Epithelial cell of esophagus (primary cell): ENCODE measurements around the gene VKORC1.

ENCODE experiments used
- DNase-seq: peaks from one replicate; pipeline ENCODE4 v3.0.0; 2010; ENCODE audit warnings: low read depth
- H3K4me3 ChIP-seq: 2 replicates; pipeline ENCODE4 v1.5.1; 2011; ENCODE audit warnings: mild to moderate bottlenecking, low read length, control low read depth
- CTCF ChIP-seq: IDR thresholded peaks from 2 replicates; pipeline ENCODE4 v1.5.1; 2011; ENCODE audit warnings: low read depth, mild to moderate bottlenecking, low read length, control low read depth, inconsistent platforms; ENCODE audit not compliant: insufficient read depth; ENCODE audit errors: missing control alignments

Gene VKORC1

GRCh38 chr16:31081428-31082351 is 12.9 kb downstream of the VKORC1 start:
- DNase-seq, result no peak
- H3K4me3 ChIP-seq, result no peak overlapping the region
- TF ChIP-seq CTCF, result no peak

GRCh38 chr16:31080756-31081419 is 13.7 kb downstream of the VKORC1 start:
- no peak for TF ChIP-seq CTCF
- no peak for DNase-seq
- H3K4me3 ChIP-seq, result no peak overlapping the region

- TF ChIP-seq CTCF, result no peak
Measured at GRCh38 chr16:31080035-31080629, 14.5 kb downstream of the VKORC1 start.

GRCh38 chr16:31079342-31079944 is 15.2 kb downstream of the VKORC1 start:
- no peak for DNase-seq
- no peak for TF ChIP-seq CTCF
- no peak overlapping the region for H3K4me3 ChIP-seq

More at GRCh38 chr16:31080035-31080629, 14.5 kb downstream of the VKORC1 start:
- H3K4me3 ChIP-seq, result no peak overlapping the region
- DNase-seq, result no peak

- no peak for DNase-seq
- no peak for TF ChIP-seq CTCF
- H3K4me3 ChIP-seq, result no peak overlapping the region
Measured at GRCh38 chr16:31078597-31079341, 15.8 kb downstream of the VKORC1 start.
